Measurements from ENCODE around the gene CHRNA1.

CHRNA1 gene

DNA sequence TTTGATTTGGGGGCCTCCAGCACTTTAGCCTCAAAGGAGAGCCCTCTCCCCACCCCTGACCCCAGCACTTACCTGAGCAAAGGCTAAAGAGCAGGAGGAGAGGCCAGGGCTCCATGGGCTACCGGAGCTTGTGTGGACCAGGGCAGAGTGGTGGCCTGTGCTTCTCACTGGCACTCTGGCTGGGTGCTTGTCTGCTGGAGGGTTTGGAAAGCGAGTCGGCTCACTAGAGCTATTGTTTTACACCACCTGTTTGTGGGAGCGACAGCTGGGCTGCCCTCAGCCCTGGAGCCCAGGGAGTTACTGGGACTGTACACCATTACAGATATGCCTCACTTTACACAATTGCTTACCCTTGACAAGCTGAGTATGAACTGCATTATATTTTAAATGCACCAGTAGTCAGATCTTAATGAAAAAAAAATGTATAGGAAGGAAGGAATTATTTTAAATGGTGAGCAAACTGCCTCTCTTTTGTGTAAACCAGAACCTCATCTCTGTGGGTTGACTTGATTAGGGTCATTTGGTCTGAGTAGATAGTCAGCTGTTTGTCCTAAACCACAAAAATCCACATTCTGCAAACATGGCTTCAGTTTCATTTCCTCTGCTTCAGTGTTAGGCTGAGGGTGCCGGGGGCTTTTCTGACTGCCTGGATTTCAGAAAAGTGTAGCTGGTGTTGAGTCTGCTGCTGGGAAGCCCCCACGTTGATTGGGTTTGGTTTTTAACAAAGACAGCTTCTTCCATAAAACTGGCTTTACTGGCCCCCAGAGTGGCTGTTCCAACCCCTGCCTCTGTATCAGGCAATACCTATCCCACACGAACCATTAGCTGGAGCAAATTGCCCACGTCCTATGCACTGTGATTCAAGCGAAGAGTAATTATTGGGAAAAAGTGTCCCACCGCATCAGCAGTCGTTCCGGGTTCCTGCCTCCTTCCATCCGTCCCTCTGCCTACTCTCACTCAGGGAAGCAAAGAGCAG, at the start of gene CHRNA1:
Gene CHRNA1 (minus strand): TSS at position 193 of the 976 bp plus-strand sequence. CDS start 78 bp downstream, at position 115.
- no peak for DNase-seq (ENCODE audit: low spot score)

GRCh38 chr2:174812037-174812436, 47.8 kb upstream of the CHRNA1 start:
- DNase-seq (ENCODE audit: low spot score) = no peak

DNA sequence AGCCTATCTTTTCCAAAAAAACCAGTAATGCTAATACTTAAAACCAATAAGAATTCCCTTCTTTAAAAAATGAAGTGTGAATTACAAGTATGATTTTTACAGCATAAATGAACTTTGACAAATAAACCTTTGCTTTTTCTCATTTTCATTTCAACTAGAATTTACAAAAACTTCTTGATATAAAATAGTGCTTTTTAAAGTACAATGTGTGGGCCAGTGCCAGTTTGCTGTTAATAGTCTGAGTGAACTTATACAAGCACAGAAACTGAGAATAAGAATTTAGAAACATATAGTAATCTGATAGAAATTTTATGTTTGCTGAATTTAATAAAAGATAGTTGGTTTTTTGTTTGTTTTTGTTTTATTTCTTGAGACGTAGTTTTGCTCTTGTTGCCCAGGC, 43.7 kb upstream of the CHRNA1 start:
- DNase-seq (ENCODE audit: low spot score) = no peak

GRCh38 chr2:174805803-174806202, 41.5 kb upstream of the CHRNA1 start:
- DNase-seq (ENCODE audit: low spot score) = no peak

DNA sequence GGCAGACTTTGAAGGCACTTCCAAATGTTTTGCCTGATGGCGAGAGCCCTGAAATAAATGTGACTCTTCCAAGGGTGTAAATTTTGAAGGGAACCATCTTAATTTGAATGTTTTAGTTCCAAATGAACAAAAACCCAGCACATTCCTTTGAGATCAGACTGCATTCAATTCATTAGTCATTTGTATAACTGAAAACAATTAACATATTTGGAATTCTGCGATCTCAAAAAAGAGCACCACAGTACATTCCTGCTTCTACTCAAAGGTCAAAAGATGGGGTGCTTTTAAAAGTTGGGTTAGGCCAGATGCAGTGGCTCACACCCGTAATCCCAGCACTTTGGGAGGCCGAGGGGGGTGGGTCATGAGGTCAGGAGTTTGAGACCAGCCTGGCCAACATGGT, 38.2 kb upstream of the CHRNA1 start:
- no peak for DNase-seq (ENCODE audit: low spot score)

- no peak for DNase-seq (ENCODE audit: low spot score)
Measured at GRCh38 chr2:174800436-174801205, 36.3 kb upstream of the CHRNA1 start.

DNA sequence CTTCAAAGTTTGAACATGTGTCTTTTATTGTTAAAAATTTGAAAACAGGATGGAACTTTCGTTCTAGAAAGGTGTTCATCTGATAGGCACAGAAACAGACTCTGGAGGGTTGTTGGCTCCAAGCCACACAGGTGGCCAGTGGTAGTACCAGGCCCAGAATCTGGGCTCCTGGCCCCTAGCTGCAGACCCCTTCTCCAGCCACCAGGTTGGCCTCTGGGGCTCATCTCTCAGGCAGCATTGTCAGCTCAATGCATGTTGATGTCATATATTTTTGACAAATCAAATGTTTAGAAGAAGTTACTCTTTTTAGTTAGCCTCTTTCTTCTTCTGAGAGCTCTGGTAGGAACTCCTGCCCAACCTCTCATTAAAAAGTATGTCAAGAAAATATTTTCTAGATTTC, 34.5 kb upstream of the CHRNA1 start:
- no peak for DNase-seq (ENCODE audit: low spot score)

DNA sequence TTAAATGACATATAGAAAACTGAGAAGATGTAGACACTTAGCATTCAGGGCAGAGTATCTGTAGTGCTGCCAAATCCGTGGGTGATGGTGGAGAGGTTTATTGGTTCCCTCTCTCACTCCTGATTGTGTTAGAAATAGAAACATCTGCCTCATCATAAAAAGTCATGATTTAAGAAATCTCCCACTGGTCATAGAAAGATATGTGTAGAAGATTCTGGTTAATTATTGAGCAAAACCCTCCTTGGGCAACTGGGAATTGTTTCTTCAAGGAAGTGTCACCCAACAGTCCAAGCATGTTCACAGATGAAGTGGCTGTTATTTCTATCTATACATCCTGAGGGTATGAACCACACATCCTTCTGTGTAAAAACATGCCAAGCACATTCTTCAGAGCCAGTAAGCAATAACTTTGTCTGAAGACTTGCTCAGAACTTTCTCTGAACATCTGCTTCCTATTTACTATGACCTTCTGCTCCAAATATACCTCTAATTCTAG, 33.6 kb upstream of the CHRNA1 start:
- DNase-seq (ENCODE audit: low spot score) = no peak

- DNase-seq (ENCODE audit: low spot score) = no peak
Measured at GRCh38 chr2:174796319-174796771, 32.1 kb upstream of the CHRNA1 start.

DNA sequence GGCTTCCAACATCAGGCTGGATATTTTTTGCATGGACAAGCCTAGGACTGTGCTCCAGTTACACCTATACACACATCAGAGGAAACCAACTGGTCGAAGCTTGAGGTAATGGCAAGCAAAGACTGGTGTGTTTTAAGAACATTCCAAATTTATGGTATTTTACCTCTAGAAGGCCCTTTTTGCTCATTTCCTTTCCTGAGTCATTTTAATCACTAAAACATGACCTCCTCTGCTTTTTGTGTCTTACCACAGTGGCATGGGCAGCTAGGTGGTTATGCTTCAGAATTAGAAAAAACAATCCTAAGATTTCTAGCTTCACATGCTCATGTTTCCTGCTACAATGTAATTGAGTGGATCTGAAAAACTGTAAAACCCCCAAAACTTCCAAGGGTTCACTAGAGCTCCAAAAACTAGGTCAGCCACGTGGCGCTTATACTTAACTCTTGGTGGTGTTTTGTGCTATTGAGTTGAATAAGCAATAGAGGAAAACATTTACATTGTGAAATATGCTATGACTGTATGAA, 30.6 kb upstream of the CHRNA1 start:
- DNase-seq (ENCODE audit: low spot score) = no peak

- no peak for DNase-seq (ENCODE audit: low spot score)
Measured at GRCh38 chr2:174792309-174793025, 28.2 kb upstream of the CHRNA1 start.

DNA sequence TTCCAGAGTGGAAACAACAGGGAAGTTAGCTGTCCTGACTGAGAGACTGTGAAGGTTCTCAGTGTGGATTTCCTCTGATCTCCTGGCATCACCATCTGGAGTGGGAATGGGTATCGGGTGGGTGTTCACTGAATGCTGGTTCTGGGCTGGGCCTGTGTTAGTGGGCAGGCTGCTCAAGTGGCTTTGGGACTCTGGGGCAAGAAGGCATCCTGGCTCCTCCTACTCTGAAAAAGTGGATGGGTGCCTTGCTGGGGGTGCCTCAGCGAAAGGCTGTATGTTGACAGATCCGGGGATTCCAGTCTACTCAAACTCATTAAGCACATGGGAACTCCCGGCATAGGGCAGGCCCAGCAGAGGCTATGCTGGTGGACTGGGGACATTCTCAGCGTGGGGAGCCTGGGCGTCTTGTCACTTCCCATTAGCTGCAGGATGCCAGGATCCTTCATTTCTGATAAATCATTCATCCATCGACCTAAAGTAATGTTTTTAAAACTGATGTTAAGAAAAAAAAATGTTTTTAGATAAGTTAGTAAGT, 27.5 kb upstream of the CHRNA1 start:
- no peak for DNase-seq (ENCODE audit: low spot score)

DNA sequence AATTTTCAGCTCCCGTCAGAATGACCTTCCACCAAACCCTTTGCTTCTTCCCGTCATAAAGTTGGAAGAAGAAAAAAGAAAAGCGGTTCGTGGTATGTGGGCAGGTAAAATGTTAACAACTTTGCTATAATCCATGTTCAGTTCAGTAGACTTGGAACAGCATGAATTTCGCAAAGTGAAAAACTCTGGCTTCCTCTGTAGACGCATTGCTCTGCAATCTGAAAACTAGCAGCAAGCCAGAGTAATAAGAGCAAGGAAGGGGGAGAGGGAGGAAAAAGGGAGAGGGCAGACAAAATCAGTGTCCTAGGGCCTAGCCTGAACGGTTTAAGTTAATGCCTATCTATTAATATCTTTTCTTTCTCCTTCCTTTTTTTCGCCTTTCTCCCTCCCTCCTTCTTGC, 26.7 kb upstream of the CHRNA1 start:
- no peak for DNase-seq (ENCODE audit: low spot score)

- DNase-seq (ENCODE audit: low spot score) = no peak
Measured at GRCh38 chr2:174789001-174789400, 24.7 kb upstream of the CHRNA1 start.

DNA sequence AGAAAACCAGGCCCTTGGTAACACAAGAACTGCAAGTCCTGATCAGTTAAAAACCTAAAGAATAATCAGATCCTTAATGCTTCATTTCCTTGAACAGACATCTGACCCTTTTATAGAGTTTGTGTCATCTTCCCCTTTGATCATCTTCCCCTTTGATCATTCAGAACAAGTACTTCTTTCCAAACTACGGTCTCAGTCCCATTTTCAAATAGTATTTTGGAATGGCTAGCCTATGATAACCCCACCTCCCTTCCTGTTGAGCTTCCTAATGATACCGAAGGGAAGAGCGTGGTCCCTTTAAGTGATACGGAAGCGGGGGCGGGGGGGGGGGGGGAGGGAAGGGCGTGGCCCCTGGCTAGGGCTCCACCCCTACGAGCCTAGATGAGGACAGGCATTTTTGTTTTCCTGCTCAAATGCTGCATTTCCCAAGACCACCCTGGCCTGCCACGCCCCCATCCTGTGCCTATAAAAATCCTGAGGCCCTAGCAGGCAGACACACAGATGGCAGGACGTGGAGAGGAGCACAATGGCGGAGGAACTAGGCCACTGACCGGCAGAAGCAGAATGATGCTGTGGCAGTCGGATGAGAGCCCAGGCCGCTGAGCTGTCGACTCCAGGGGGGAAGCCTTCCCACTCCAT, 24.1 kb upstream of the CHRNA1 start:
- DNase-seq (ENCODE audit: low spot score) = no peak

DNA sequence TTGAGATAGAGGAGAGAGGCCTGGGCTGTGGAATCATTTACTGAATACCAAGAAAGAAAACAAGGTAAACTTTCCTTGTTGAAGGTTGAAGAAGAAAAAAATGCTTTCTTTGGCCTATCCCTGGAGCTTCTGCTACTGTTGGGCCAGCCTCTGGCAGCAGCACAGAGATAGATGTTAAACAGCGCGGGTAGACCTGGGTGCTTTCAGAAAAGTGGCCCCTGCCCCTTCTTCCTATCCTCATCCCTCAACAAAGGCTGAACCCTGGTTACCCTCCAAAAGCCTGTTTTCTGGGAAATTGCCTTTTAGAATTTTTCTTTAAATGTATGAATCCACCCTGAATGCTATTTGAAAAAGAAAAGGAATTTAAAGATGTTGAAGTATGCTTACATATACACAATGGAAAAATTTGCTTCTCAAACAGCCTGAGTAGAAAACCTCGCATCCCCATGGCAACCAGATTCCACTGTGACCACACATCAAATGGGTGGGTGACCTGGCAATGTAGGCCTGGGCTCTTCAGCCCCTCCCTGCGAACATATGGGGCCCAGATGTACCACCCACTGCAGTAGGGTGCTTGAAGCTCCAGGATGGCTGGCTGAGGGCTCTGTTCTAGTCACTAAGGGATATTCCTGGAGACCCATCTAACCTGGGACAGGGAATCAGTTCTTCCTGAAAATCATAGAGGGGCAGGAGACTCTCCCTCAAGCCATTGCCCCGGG, 23.4 kb upstream of the CHRNA1 start:
- DNase-seq (ENCODE audit: low spot score) = no peak

DNA sequence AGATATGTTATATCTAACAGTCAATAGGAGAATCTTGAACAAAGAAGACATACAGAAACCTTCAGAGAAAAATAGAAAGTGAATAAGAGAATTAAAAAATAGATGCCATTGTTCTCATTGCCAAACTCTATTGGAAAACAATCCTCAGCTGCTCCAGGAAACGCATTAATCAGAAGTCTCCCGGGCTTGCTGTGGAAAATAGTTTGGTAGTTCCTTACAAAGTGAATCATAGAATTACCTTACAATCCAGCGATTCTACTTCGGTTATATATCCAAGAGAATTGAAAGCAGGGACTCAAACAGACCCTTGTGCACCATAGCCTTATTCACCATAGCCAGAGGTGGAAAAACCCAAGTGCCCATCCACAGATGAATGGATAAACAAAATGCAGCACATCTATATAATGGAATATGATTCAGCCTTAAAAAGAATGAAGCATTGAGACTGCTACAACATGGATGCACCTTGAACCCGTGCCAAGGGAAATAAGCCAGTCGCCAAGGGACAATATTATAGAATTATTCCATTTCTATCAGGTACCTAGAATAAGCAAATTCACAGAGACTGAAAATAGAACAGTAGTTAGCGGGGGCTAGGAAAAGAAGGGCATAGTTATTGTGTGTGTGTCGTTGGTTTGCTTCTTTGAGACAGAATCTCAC, 21.9 kb upstream of the CHRNA1 start:
- DNase-seq (ENCODE audit: low spot score) = no peak

- no peak for DNase-seq (ENCODE audit: low spot score)
Measured at GRCh38 chr2:174785481-174785880, 21.2 kb upstream of the CHRNA1 start.

DNA sequence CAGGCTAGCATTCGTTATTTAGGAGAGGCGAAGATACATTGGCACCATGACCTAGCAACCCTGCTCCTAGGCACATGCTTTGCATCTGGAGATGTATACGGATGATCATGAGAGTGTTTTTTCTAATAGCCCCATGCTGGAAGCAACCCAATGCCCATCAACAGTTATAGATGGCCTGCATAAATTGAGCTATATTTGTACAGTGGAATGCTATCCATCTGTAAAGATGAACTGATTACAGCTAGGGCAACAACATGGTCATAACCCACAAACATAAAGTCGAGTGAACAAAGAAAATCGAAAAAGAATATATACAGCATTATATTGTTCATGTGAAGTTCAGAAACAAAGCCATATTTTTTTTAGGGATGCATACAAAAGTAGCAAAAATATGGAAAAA, 20.6 kb upstream of the CHRNA1 start:
- no peak for DNase-seq (ENCODE audit: low spot score)

GRCh38 chr2:174784316-174784715, 20.0 kb upstream of the CHRNA1 start:
- DNase-seq (ENCODE audit: low spot score) = no peak

All from HuH-7.5 (cell line).